H1 (cell line): ENCODE measurements around the gene CREBL2. TPM values are rescaled to one million over a fixed set of nuclear protein-coding genes. Genes with fewer than 3 reads are reported as not detected.

Source experiments
- CTCF ChIA-PET: fragments of 300-600 bp; sonication (Branson Sonifier 250); formaldehyde crosslinking; loops from one replicate; lab custom pipeline; 2021; ENCODE audit not compliant: partially characterized antibody; lab: Charles Lee
- POLR2A ChIA-PET: fragments of 300-600 bp; sonication (Branson Sonifier 250); formaldehyde crosslinking; loops from one replicate; lab custom pipeline; 2021; ENCODE audit warnings: inconsistent platforms; ENCODE audit not compliant: partially characterized antibody; lab: Charles Lee
- DNase-seq, 2 experiments: peaks; one replicate each; pipeline versions ENCODE4 v3.0.0 to v3.0.0-alpha.2; 2010 to 2022; ENCODE audit warnings: low spot score in 2 of 2, low read depth in 1 of 2, mixed read lengths in 1 of 2
- FAIRE-seq: peaks from 2 replicates; lab custom pipeline; 2011; peaks lifted over from hg19 to GRCh38; lab: Jason Lieb, UNC
- H2AFZ ChIP-seq: 2 replicates; pipeline ENCODE4 v1.8.1; 2012; ENCODE audit warnings: low read length, inconsistent platforms
- H2AK5ac ChIP-seq: 2 replicates; pipeline ENCODE4 v1.6.1; 2013; ENCODE audit warnings: low read depth, low read length
- H2BK120ac ChIP-seq: replicated peaks from 2 replicates; pipeline ENCODE3; 2013; ENCODE audit warnings: low read depth, low read length, inconsistent platforms
- H2BK12ac ChIP-seq: 2 replicates; pipeline ENCODE4 v1.6.1; 2013; ENCODE audit warnings: low read depth, low read length
- H2BK15ac ChIP-seq: 2 replicates; pipeline ENCODE4 v1.6.1; 2013; ENCODE audit warnings: low read length
- H2BK20ac ChIP-seq: 2 replicates; pipeline ENCODE4 v1.6.1; 2013; ENCODE audit warnings: low read length
- H2BK5ac ChIP-seq: 2 replicates; pipeline ENCODE4 v1.6.1; 2013; ENCODE audit warnings: low read depth, low read length
- H3K14ac ChIP-seq: 2 replicates; pipeline ENCODE4 v1.6.1; 2013; ENCODE audit warnings: inconsistent platforms; ENCODE audit not compliant: insufficient read length
- H3K18ac ChIP-seq: 2 replicates; pipeline ENCODE4 v1.6.1; 2013; ENCODE audit warnings: low read length; ENCODE audit errors: extremely low read depth
- H3K23ac ChIP-seq: 2 replicates; pipeline ENCODE4 v1.6.1; 2013; ENCODE audit warnings: inconsistent platforms; ENCODE audit not compliant: insufficient read length
- H3K23me2 ChIP-seq: 2 replicates; pipeline ENCODE4 v1.6.1; 2013; ENCODE audit warnings: low read depth, low read length
- H3K27ac ChIP-seq: 2 replicates; pipeline ENCODE4 v1.6.1; 2011; ENCODE audit warnings: low read depth, low read length, inconsistent platforms
- H3K27me3 ChIP-seq, 4 experiments: replicated peaks in 1 of 4; 1 replicate in 1 of 4; 2 replicates in 3 of 4; pipeline versions ENCODE4 v1.6.1 to v1.8.1; 2011 to 2013; ENCODE audit warnings: low read length in 3 of 4, mild to moderate bottlenecking in 3 of 4, inconsistent platforms in 2 of 4, mixed read lengths in 2 of 4, moderate library complexity in 1 of 4; ENCODE audit not compliant: control insufficient read depth in 3 of 4, insufficient read depth in 3 of 4; ENCODE audit errors: extremely low read depth in 1 of 4
- H3K36me3 ChIP-seq, 4 experiments: 2 replicates each; pipeline versions ENCODE4 v1.6.1 to v1.8.1; 2011 to 2013; ENCODE audit warnings: mild to moderate bottlenecking in 4 of 4, low read length in 3 of 4, moderate library complexity in 2 of 4, control low read depth in 1 of 4, inconsistent platforms in 1 of 4; ENCODE audit not compliant: insufficient read depth in 4 of 4, control insufficient read depth in 2 of 4
- H3K4ac ChIP-seq: replicated peaks from 2 replicates; pipeline ENCODE3; 2013; ENCODE audit warnings: low read length, low read depth, mixed read lengths, inconsistent platforms; ENCODE audit not compliant: insufficient read length
- H3K4me1 ChIP-seq, 4 experiments: replicated peaks in 1 of 4; 1 replicate in 1 of 4; 2 replicates in 3 of 4; pipeline versions ENCODE4 v1.6.1 to v1.8.1; 2011 to 2013; ENCODE audit warnings: low read length in 3 of 4, inconsistent platforms in 2 of 4, mixed read lengths in 1 of 4; ENCODE audit not compliant: insufficient read depth in 4 of 4, control insufficient read depth in 3 of 4
- H3K4me2 ChIP-seq, 2 experiments: 2 replicates each; pipeline versions ENCODE4 v1.6.1 to v1.8.1; 2011 to 2013; ENCODE audit warnings: low read depth in 2 of 2, low read length in 2 of 2, control low read depth in 1 of 2, inconsistent platforms in 1 of 2, mild to moderate bottlenecking in 1 of 2; ENCODE audit not compliant: insufficient read depth in 1 of 2
- H3K4me3 ChIP-seq, 4 experiments: fragments of 200-600, 300-600 bp in 1 of 4; sonication (generic), shearing (Covaris generic), sonication (Bioruptor Twin) in 1 of 4; 2 replicates each; pipeline versions ENCODE4 v1.5.1 to v1.8.1; 2011 to 2016; ENCODE audit warnings: low read length in 4 of 4, low read depth in 3 of 4, control low read depth in 2 of 4, inconsistent platforms in 2 of 4, mild to moderate bottlenecking in 2 of 4, mixed read lengths in 1 of 4, moderate library complexity in 1 of 4; ENCODE audit not compliant: insufficient read depth in 2 of 4; ENCODE audit errors: extremely low read depth in 1 of 4
- H3K56ac ChIP-seq: replicated peaks from 2 replicates; pipeline ENCODE3; 2013; ENCODE audit warnings: low read depth, mild to moderate bottlenecking, mixed read lengths, low read length, inconsistent platforms; ENCODE audit not compliant: insufficient read length
- H3K79me1 ChIP-seq: 2 replicates; pipeline ENCODE4 v1.6.1; 2013; ENCODE audit warnings: low read depth, low read length, control low read depth
- H3K79me2 ChIP-seq, 2 experiments: 2 replicates each; pipeline versions ENCODE4 v1.6.1 to v1.8.1; 2012 to 2013; ENCODE audit warnings: low read length in 2 of 2, mild to moderate bottlenecking in 2 of 2, inconsistent platforms in 1 of 2; ENCODE audit not compliant: insufficient read depth in 2 of 2, control insufficient read depth in 1 of 2
- H3K9ac ChIP-seq, 4 experiments: replicated peaks in 1 of 4; 1 replicate in 1 of 4; 2 replicates in 3 of 4; pipeline versions ENCODE4 v1.6.1 to v1.8.1; 2011 to 2013; ENCODE audit warnings: low read depth in 3 of 4, low read length in 3 of 4, control low read depth in 2 of 4, mild to moderate bottlenecking in 2 of 4, moderate library complexity in 2 of 4, inconsistent platforms in 1 of 4; ENCODE audit errors: extremely low read depth in 1 of 4
- H3K9me3 ChIP-seq, 2 experiments: 2 replicates each; pipeline versions ENCODE4 v1.6.1 to v1.8.1; 2012 to 2013; ENCODE audit warnings: mild to moderate bottlenecking in 2 of 2, moderate library complexity in 2 of 2, control low read depth in 1 of 2, inconsistent platforms in 1 of 2, low read depth in 1 of 2, low read length in 1 of 2, mixed read lengths in 1 of 2; ENCODE audit not compliant: insufficient read depth in 2 of 2
- H4K20me1 ChIP-seq, 2 experiments: replicated peaks in 1 of 2; 2 replicates each; pipeline versions ENCODE3 to v1.8.1; 2011 to 2013; ENCODE audit warnings: inconsistent platforms in 2 of 2, low read length in 2 of 2, mild to moderate bottlenecking in 1 of 2; ENCODE audit not compliant: insufficient read depth in 2 of 2, control insufficient read depth in 1 of 2
- H4K5ac ChIP-seq: 2 replicates; pipeline ENCODE4 v1.6.1; 2013; ENCODE audit warnings: low read length, low read depth, mixed read lengths, inconsistent platforms; ENCODE audit not compliant: insufficient read length
- H4K8ac ChIP-seq: 2 replicates; pipeline ENCODE4 v1.8.0; 2013; ENCODE audit warnings: mild to moderate bottlenecking, moderate library complexity, low read length, inconsistent platforms; ENCODE audit not compliant: insufficient read depth; ENCODE audit errors: extremely low read depth
- H4K91ac ChIP-seq: replicated peaks from 2 replicates; pipeline ENCODE3; 2013; ENCODE audit warnings: low read length, mixed read lengths, inconsistent platforms; ENCODE audit not compliant: insufficient read length
- BACH1 ChIP-seq: IDR thresholded peaks from 2 replicates; pipeline ENCODE4 v1.6.1; 2012; ENCODE audit warnings: low read length, improper control_type of control experiment
- CBX8 ChIP-seq: fragments of 300-800, 300-1000 bp; sonication (generic); IDR thresholded peaks from 2 replicates; pipeline ENCODE4 v1.7.1; 2016; ENCODE audit warnings: low read depth, low read length, borderline replicate concordance
- EGR1 ChIP-seq: IDR thresholded peaks from 2 replicates; pipeline ENCODE4 v1.6.1; 2011; ENCODE audit warnings: low read depth, low read length, borderline replicate concordance
- EZH2 ChIP-seq: fragments of 200-600 bp; sonication (generic); IDR thresholded peaks from 2 replicates; pipeline ENCODE4 v1.7.1; 2012; ENCODE audit warnings: low read depth, mild to moderate bottlenecking, moderate library complexity, low read length, inconsistent platforms; ENCODE audit not compliant: severe bottlenecking
- HDAC2 ChIP-seq, 2 experiments: fragments of 300-600 bp in 1 of 2; sonication (generic) in 1 of 2; IDR thresholded peaks; 2 replicates each; pipeline ENCODE4 v1.6.1; 2011 to 2012; ENCODE audit warnings: low read depth in 2 of 2, low read length in 2 of 2, mild to moderate bottlenecking in 2 of 2, moderate library complexity in 2 of 2, borderline replicate concordance in 1 of 2, inconsistent platforms in 1 of 2
- KDM1A ChIP-seq: fragments of 200-600, 300-600 bp; sonication (generic); IDR thresholded peaks from 2 replicates; pipeline ENCODE4 v1.7.1; 2016; ENCODE audit warnings: mild to moderate bottlenecking, low read length, borderline replicate concordance
- KDM4A ChIP-seq: IDR thresholded peaks from one replicate; pipeline ENCODE4 v1.7.1; 2012; ENCODE audit warnings: low read depth, mild to moderate bottlenecking, moderate library complexity, low read length, inconsistent platforms; ENCODE audit not compliant: severe bottlenecking
- POU5F1 ChIP-seq: IDR thresholded peaks from 2 replicates; pipeline ENCODE4 v1.6.1; 2011; ENCODE audit warnings: low read depth, mild to moderate bottlenecking, low read length, moderate library complexity
- SP4 ChIP-seq: IDR thresholded peaks from 2 replicates; pipeline ENCODE4 v1.6.1; 2012; ENCODE audit warnings: low read length, inconsistent platforms
- TAF1 ChIP-seq: IDR thresholded peaks from 2 replicates; pipeline ENCODE4 v1.6.1; 2011; ENCODE audit warnings: mild to moderate bottlenecking, low read depth, low read length
- TAF7 ChIP-seq: optimal IDR thresholded peaks from 2 replicates; pipeline ENCODE3; 2011; ENCODE audit warnings: low read depth, mild to moderate bottlenecking, inconsistent platforms, low read length, moderate library complexity, borderline replicate concordance
- WGBS, 2 experiments: shearing (Covaris generic) in 1 of 2; methylation state at CpG; one replicate each; pipeline versions ENCODE4 v1.1.6 to v1.1.7; 2013 to 2015; ENCODE audit warnings: low lambda C conversion rate in 2 of 2, mixed read lengths in 2 of 2, inconsistent platforms in 1 of 2, low coverage in 1 of 2, missing lambda C conversion rate in 1 of 2; ENCODE audit not compliant: insufficient replicate concordance in 2 of 2, insufficient coverage in 1 of 2, insufficient read length in 1 of 2; ENCODE audit errors: extremely low coverage in 1 of 2, missing lambda C conversion rate in 1 of 2; 5-methylcytosine and 5-hydroxymethylcytosine counted together
- polyA plus RNA-seq, 7 experiments: library from polyadenylated mRNA; depleted of rRNA in 3 of 7; stranded (reverse) in 5 of 7; unstranded in 2 of 7; fragments of >200 nt in 5 of 7; fragments of 200-250 nt in 2 of 7; gene quantifications; 1 replicate in 5 of 7; 2 replicates in 1 of 7; 4 replicates in 1 of 7; pipeline versions ENCODE4 v1.2.1 to v1.2.3, GENCODE V29; 2011 to 2013; ENCODE audit warnings: missing spikeins in 2 of 7, mixed read lengths in 2 of 7
- total RNA-seq: library from RNA; stranded (reverse); fragmentation: NEBNext Ultra II Directional; extraction: Animal tissue kit (Norgen Biotek cat#: 25700); gene quantifications from 2 replicates; pipeline ENCODE4 v1.2.1, GENCODE V29; 2021
- TF ChIP-seq, protein P1 (sequence below): IDR thresholded peaks from 2 replicates; pipeline ENCODE4 v1.6.1; 2011; ENCODE audit warnings: low read depth, mild to moderate bottlenecking, low read length; ENCODE audit not compliant: insufficient read depth

The CREBL2 gene
- total and polyA plus RNA-seq, 2 of the 8 experiments (the other 6 are each of a cell fraction or from before 2014, with no cell fraction given): 9.8 to 18.3 TPM

DNA sequence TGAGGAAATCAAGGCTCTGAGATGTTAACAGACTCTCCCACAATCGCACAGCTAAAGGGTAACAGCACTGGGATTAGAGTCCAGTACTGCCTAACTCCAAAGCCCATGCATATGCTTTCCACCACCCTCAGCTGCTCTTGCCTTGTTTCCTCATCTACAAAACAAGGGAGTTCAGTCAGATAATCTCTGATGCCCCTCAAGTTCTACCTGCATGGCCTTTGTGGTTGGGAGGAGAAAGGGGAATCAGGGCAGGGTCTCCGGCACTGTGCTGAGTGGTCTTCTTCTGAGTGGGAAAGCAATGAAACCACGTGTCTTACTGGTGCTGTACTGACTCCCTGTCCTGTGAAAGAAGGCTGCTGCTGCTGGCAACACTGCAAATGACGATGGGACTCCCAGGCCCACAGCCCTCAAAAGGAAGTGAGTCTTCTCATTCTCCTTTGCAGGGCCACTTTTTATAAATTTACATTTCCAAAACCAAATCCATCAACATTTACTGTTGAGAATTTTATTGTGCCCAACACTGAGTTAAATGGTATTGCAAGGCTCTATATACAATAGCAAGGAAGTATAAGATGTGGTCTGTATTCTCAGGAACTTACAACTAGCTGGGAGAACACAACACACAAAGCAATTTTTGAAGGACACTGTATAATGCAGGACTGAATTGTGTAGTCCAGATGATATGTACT lies 29.3 kb upstream of the CREBL2 start:
- Histone ChIP-seq H2BK20ac (no peak overlapping the region), H3K9me3 (no peaks in the 10 kb centered on the region), H4K8ac (no peak overlapping the region), H3K18ac (no peak overlapping the region), H4K20me1 (no peaks in the 10 kb centered on the region), H3K36me3 (no peaks in the 10 kb centered on the region), H3K4me3 (no peak overlapping the region), H3K4ac (no peak overlapping the region), H2BK12ac (no peak overlapping the region), H3K4me1 (no peaks in the 10 kb centered on the region; a peak in 1 of 7 replicates), H3K4me2 (no peak overlapping the region; a peak in 1 of 4 replicates), H2BK15ac (0 out of 2 replicates have a peak overlapping the region, but pooled peaks have one; percentile 62), H3K79me1 (no peaks in the 10 kb centered on the region), H2BK120ac (no peak overlapping the region), H3K79me2 (no peaks in the 10 kb centered on the region), H3K27me3 (no peaks in the 10 kb centered on the region), H2BK5ac (no peak overlapping the region), H3K23me2 (no peaks in the 10 kb centered on the region), H3K56ac (no peak overlapping the region), H3K23ac (no peak overlapping the region), H4K91ac (no peak overlapping the region), H3K27ac (no peak overlapping the region), H3K9ac (no peak overlapping the region), H2AK5ac (no peak overlapping the region), H2AFZ (no peak overlapping the region), H3K14ac (no peak overlapping the region), H4K5ac (no peak overlapping the region)
- CTCF ChIA-PET: no interaction called here
- FAIRE-seq (no peak), DNase-seq (no peak)
- WGBS, 2 experiments: 93% methylated on average over 4 of the region's 4 CpGs; no CpG with 5 or more reads in 1 of the 2 experiments
- POLR2A ChIA-PET: no interaction called here
- TF ChIP-seq KDM4A (no peak), TAF1 (no peak), CBX8 (no peak), POU5F1 (no peak), EZH2 (no peak), KDM1A (no peak), HDAC2 (IDR thresholded peaks at IDR 0.05; ENCODE audit: borderline replicate concordance in 1 of 2, low read depth in 2 of 2, low read length in 2 of 2) (no peak), SP4 (no peak), EGR1 (no peak), TAF7 (no peak), BACH1 (no peak)
- TF ChIP-seq, protein P1, sequence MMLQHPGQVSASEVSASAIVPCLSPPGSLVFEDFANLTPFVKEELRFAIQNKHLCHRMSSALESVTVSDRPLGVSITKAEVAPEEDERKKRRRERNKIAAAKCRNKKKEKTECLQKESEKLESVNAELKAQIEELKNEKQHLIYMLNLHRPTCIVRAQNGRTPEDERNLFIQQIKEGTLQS: no peak
